SK-N-MC (cell line): ENCODE results near the gene SLC6A11.

Experiments
- DNase-seq: peaks from one replicate; pipeline ENCODE4 v3.0.0-alpha.2; 2011; ENCODE audit warnings: low read depth, low spot score
- H3K27ac ChIP-seq: fragments of 200-600 bp; sonication (generic); 2 replicates; pipeline ENCODE4 v1.5.1; 2016; ENCODE audit warnings: mixed run types
- H3K36me3 ChIP-seq: fragments of 200-600 bp; sonication (generic); 2 replicates; pipeline ENCODE4 v1.6.1; 2017; ENCODE audit warnings: antibody characterized with exemption, low read length, mixed read lengths; ENCODE audit not compliant: insufficient read depth
- H3K4me3 ChIP-seq: fragments of 200-600 bp; sonication (generic); 2 replicates; pipeline ENCODE4 v1.5.1; 2016
- H3K9ac ChIP-seq: fragments of 200-600 bp; sonication (generic); 2 replicates; pipeline ENCODE4 v1.8.0; 2017; ENCODE audit warnings: mixed run types, mixed read lengths; ENCODE audit not compliant: insufficient read length
- H3K9me3 ChIP-seq: fragments of 200-600 bp; sonication (generic); 2 replicates; pipeline ENCODE4 v1.6.1; 2017; ENCODE audit warnings: low read depth, mild to moderate bottlenecking, antibody characterized with exemption, low read length, moderate library complexity, mixed read lengths
- EZH2 ChIP-seq: fragments of 200-600 bp; sonication (generic); IDR thresholded peaks from one replicate; pipeline ENCODE4 v1.6.1; 2017; ENCODE audit warnings: antibody characterized with exemption
- FOXP2 ChIP-seq: optimal IDR thresholded peaks from 2 replicates; pipeline ENCODE3; 2011; ENCODE audit warnings: mild to moderate bottlenecking, moderate library complexity; ENCODE audit not compliant: insufficient read depth; ENCODE audit errors: extremely low read length, control extremely low read depth
- POLR2AphosphoS5 ChIP-seq: IDR thresholded peaks from 2 replicates; pipeline ENCODE4 v1.6.1; 2012; ENCODE audit warnings: mild to moderate bottlenecking, low read depth, low read length, borderline replicate concordance

The SLC6A11 gene

GRCh38 chr3:10907262-10907661, 91.2 kb downstream of the SLC6A11 start:
- H3K27ac ChIP-seq, result no peak overlapping the region
- no peak for TF ChIP-seq EZH2
- TF ChIP-seq FOXP2, result no peak
- TF ChIP-seq POLR2AphosphoS5, result no peak
- no peaks in the 10 kb centered on the region for H3K36me3 ChIP-seq
- no peak for DNase-seq
- no peak overlapping the region for H3K4me3 ChIP-seq
- no peak overlapping the region for H3K9ac ChIP-seq
- H3K9me3 ChIP-seq, result no peaks in the 10 kb centered on the region

GRCh38 chr3:10910367-10910766, 94.3 kb downstream of the SLC6A11 start:
- no peaks in the 10 kb centered on the region for H3K9me3 ChIP-seq
- TF ChIP-seq FOXP2, result no peak
- DNase-seq, result no peak
- H3K36me3 ChIP-seq, result no peaks in the 10 kb centered on the region
- H3K4me3 ChIP-seq, result no peak overlapping the region
- H3K9ac ChIP-seq, result no peak overlapping the region
- H3K27ac ChIP-seq, result no peak overlapping the region

DNA sequence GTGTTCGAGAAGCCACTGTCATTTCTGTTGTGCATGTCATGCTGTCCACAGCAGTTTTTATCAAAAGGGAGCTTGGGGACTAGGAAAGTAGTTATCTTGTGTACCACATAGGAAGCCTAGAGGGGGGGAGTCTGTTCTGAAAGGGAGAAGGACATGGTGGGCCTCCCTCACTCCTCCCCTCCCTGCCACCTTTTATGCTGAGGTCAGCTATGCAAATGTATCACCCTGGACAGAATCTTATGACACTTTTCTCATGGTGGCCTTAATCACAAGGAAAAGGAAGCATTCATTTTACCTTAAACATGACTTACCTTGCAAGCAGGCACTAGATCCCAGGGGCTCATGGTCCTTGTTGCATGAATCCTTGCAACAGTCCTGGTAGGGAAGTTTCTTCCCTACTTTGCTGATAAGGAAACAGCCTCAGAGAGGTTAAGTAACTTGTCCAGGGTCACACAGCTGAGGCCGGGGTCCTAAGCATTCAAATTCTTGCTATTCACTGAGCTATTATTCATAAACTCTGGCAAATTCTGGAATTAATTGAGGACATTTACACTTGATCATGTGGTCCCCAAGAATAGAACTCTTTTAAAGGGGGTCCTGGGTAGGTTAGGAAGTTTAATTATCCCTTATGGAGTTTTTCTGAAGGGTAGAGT, 95.4 kb downstream of the SLC6A11 start:
- H3K9ac ChIP-seq, result no peak overlapping the region
- H3K9me3 ChIP-seq, result no peaks in the 10 kb centered on the region
- no peak overlapping the region for H3K4me3 ChIP-seq
- no peak overlapping the region for H3K27ac ChIP-seq
- H3K36me3 ChIP-seq, result no peaks in the 10 kb centered on the region
- TF ChIP-seq EZH2 (no peak), POLR2AphosphoS5 (no peak), FOXP2 (no peak)
- no peak for DNase-seq

GRCh38 chr3:10912786-10913185, 96.8 kb downstream of the SLC6A11 start:
- no peak for TF ChIP-seq FOXP2
- no peak for TF ChIP-seq POLR2AphosphoS5
- no peak for TF ChIP-seq EZH2

DNA sequence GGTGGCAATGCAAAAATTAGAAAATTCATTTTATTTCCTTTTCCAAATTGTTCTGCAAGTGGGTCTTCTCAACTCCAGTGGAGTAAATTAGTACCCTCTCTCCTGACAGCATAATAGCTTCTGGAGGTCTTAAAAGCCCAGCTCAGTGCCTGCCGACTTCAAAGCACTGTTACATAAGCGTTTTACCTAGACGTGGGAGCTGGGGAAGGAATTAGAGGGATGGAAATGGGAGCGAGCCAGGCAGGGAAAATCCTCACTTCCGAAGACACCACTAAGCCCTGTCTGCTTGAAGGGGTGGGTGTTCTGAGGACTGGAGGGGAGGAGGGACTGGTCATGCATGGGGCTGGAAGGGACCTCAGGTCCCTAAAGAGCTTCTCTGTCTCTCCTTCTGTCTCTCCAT, 99.3 kb downstream of the SLC6A11 start:
- H3K9ac ChIP-seq, result no peak overlapping the region

More at GRCh38 chr3:10912786-10913185, 96.8 kb downstream of the SLC6A11 start:
- Histone ChIP-seq H3K36me3 (no peaks in the 10 kb centered on the region), H3K27ac (no peak overlapping the region), H3K9ac (no peak overlapping the region), H3K9me3 (no peaks in the 10 kb centered on the region), H3K4me3 (no peak overlapping the region)
- no peak for DNase-seq

DNA sequence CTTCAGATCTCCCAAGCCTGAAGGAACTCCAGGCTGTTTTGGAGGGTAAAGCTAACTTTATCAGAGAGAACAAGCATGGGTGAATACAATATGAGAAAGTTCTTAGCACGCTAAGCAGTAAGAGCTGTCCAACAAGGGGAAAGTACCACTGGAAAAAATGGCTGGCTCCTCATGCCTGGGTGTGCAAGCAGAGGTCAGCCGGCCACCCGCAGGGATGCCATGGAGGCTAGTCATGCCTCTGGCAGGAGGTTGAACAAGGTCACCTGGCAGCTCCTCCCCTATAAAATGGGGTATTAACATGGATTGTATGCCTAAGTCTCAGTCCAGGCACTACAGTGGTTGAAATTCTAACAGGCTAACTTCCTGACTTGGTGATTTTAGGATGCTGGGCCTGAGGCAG, 101.1 kb downstream of the SLC6A11 start:
- no peaks in the 10 kb centered on the region for H3K9me3 ChIP-seq
- no peak overlapping the region for H3K27ac ChIP-seq
- TF ChIP-seq POLR2AphosphoS5 (no peak), FOXP2 (no peak)
- H3K36me3 ChIP-seq, result no peaks in the 10 kb centered on the region
- no peak overlapping the region for H3K4me3 ChIP-seq
- no peak for DNase-seq
- H3K9ac ChIP-seq, result no peak overlapping the region

More for the DNA sequence above, 99.3 kb downstream of the SLC6A11 start:
- H3K36me3 ChIP-seq, result no peaks in the 10 kb centered on the region
- H3K27ac ChIP-seq, result no peak overlapping the region
- no peaks in the 10 kb centered on the region for H3K9me3 ChIP-seq
- no peak overlapping the region for H3K4me3 ChIP-seq
- no peak for TF ChIP-seq FOXP2
- no peak for TF ChIP-seq POLR2AphosphoS5
- TF ChIP-seq EZH2, result no peak
- no peak for DNase-seq

- no peak for DNase-seq
- Histone ChIP-seq H3K9ac (no peak overlapping the region), H3K4me3 (no peak overlapping the region), H3K36me3 (no peaks in the 10 kb centered on the region), H3K9me3 (no peaks in the 10 kb centered on the region), H3K27ac (no peak overlapping the region)
- TF ChIP-seq FOXP2 (no peak), EZH2 (no peak), POLR2AphosphoS5 (no peak)
These were observed 102.0 kb downstream of the SLC6A11 start for GRCh38 chr3:10918011-10918410.

DNA sequence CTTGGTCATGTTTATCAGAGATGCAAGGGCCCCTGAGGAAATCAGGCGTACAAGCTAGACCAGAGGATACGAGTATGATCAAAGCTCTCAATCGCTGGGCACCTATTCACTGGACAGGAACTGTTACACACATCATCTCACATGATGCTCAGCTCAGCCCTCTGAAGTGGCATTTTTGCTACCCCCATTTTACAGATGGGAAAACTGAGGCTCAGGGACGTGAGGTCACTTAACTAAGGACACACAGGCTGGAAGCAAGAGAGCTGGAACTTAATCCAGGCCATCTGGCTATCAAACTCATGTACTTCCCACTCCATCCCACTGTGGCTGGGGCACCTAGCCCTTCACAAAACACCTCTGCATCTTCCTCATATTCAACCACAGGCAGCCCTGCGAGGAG, 103.6 kb downstream of the SLC6A11 start:
- TF ChIP-seq FOXP2 (no peak), EZH2 (no peak), POLR2AphosphoS5 (no peak)
- no peaks in the 10 kb centered on the region for H3K9me3 ChIP-seq
- no peak for DNase-seq

DNA sequence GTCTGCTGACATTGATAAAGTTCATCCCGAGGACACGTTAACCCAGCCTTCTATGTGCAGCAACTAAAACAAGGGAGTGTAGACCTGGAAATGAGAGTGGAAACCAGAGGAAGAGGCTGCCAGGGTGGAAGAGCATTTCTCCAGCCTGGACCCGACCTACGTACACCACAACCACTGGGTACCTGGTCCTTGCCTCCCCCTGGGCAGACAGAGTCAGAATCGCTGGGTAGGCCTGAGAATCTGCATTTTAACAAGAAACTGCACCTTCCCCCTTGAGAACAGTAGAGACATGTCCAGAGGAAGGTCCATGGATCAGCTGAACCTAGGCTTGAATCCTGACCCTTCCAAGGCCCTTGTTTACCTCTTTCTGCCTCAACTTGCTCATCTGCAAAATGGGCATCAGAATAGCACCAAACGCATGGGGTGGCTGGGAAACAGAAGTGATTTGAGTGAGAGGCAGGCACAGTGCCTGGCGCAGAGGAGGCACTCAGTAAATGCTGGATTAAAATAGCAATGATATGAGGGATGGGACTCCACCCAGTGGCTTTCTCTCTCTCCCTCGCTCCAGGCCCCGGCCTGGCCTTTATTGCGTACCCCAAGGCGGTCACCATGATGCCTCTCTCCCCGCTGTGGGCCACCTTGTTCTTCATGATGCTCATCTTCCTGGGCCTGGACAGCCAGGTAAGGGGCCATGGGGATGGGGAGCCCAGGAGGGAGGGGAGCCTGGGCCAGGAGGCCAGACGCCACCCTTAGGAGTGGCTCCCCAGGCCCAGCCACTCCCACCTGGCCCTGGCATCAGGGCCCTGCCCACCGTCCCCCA, 109.6 kb downstream of the SLC6A11 start:
- H3K4me3 ChIP-seq, result no peak overlapping the region
- H3K36me3 ChIP-seq, result no peaks in the 10 kb centered on the region
- no peak for DNase-seq
- no peak overlapping the region for H3K9ac ChIP-seq
- H3K9me3 ChIP-seq, result no peaks in the 10 kb centered on the region
- no peak for TF ChIP-seq FOXP2
- TF ChIP-seq POLR2AphosphoS5, result no peak
- no peak for TF ChIP-seq EZH2
- no peak overlapping the region for H3K27ac ChIP-seq

More for the DNA sequence above, 103.6 kb downstream of the SLC6A11 start:
- Histone ChIP-seq H3K36me3 (no peaks in the 10 kb centered on the region), H3K9ac (no peak overlapping the region), H3K27ac (no peak overlapping the region), H3K4me3 (no peak overlapping the region)
